Stimulated activated CD4-positive, alpha-beta T cell treated with anti-CD3 and anti-CD28 coated beads, Interleukin-1b, Interleukin-23, amount 100 ng/mL, for 1 hour (primary cell): ENCODE measurements around the gene DENND2A.
"Not testable (repeated sequence)": the region's sequence is repeated elsewhere in the genome, so short reads cannot be mapped to it uniquely, and the experiment has no call there.

ENCODE experiments used
- DNase-seq, 2 donors: peaks; one replicate each; pipeline ENCODE4 v3.0.0-alpha.2; 2020; ENCODE audit warnings: low read depth in 2 of 2

Gene DENND2A

GRCh38 chr7:140646931-140647647 lies 6.5 kb upstream of the DENND2A start:
- DNase-seq = no peak

- DNase-seq = no peak
These were observed 4.7 kb upstream of the DENND2A start for GRCh38 chr7:140645166-140645900.

- DNase-seq = not testable (repeated sequence)
These were observed 4.1 kb upstream of the DENND2A start for GRCh38 chr7:140644761-140645160.

- DNase-seq = no peak
These were observed 2.8 kb upstream of the DENND2A start for GRCh38 chr7:140643416-140643815.

- DNase-seq = no peak
These were observed 1.0 kb upstream of the DENND2A start for GRCh38 chr7:140641524-140642195.

GRCh38 chr7:140640060-140640637 lies 464 bp downstream of the DENND2A start:
- DNase-seq = no peak

- no peak for DNase-seq
These were observed 1.1 kb downstream of the DENND2A start for GRCh38 chr7:140639366-140640053.

- no peak for DNase-seq
These were observed 2.3 kb downstream of the DENND2A start for GRCh38 chr7:140638173-140638791.

- no peak for DNase-seq
These were observed 3.2 kb downstream of the DENND2A start for GRCh38 chr7:140637400-140637799.

- DNase-seq = no peak
These were observed 4.8 kb downstream of the DENND2A start for GRCh38 chr7:140635816-140636215.

GRCh38 chr7:140635345-140635744 lies 5.3 kb downstream of the DENND2A start:
- DNase-seq = no peak

- DNase-seq = no peak
These were observed 9.0 kb downstream of the DENND2A start for GRCh38 chr7:140631602-140632001.

GRCh38 chr7:140631021-140631420 lies 9.6 kb downstream of the DENND2A start:
- DNase-seq = no peak

- DNase-seq = no peak
These were observed 14.4 kb downstream of the DENND2A start for GRCh38 chr7:140625908-140626868.

GRCh38 chr7:140625192-140625558 lies 15.4 kb downstream of the DENND2A start:
- not testable (repeated sequence) for DNase-seq

- no peak for DNase-seq
These were observed 16.0 kb downstream of the DENND2A start for GRCh38 chr7:140624392-140625191.

- DNase-seq = no peak
These were observed 16.6 kb downstream of the DENND2A start for GRCh38 chr7:140623980-140624379.

GRCh38 chr7:140621401-140622021 lies 19.1 kb downstream of the DENND2A start:
- no peak for DNase-seq
